Urinary bladder (tissue), 4 donors: ENCODE measurements around the gene GP9. TPM values are rescaled to one million over a fixed set of nuclear protein-coding genes. Genes with fewer than 3 reads are reported as not detected.
"Not testable (repeated sequence)": the region's sequence is repeated elsewhere in the genome, so short reads cannot be mapped to it uniquely, and the experiment has no call there.

Source experiments
- DNase-seq: peaks from one replicate; pipeline ENCODE4 v3.0.0-alpha.2; 2015; ENCODE audit errors: extremely low spot score
- H3K27ac ChIP-seq: one replicate; pipeline ENCODE4 v1.5.1; 2013; ENCODE audit warnings: low read depth, mild to moderate bottlenecking, moderate library complexity
- H3K36me3 ChIP-seq: one replicate; pipeline ENCODE4 v1.6.1; 2013; ENCODE audit warnings: mild to moderate bottlenecking, moderate library complexity; ENCODE audit not compliant: insufficient read depth
- H3K4me1 ChIP-seq: one replicate; pipeline ENCODE4 v1.6.1; 2013; ENCODE audit warnings: mild to moderate bottlenecking, moderate library complexity; ENCODE audit not compliant: insufficient read depth
- H3K4me3 ChIP-seq: one replicate; pipeline ENCODE4 v1.5.1; 2013; ENCODE audit warnings: low read depth, low read length
- WGBS: extraction: QIAGEN DNeasy Blood & Tissue Kit; methylation state at CpG from one replicate; pipeline ENCODE4 v1.1.7; 2013; 5-methylcytosine and 5-hydroxymethylcytosine counted together
- polyA plus RNA-seq: library from polyadenylated mRNA; stranded (reverse); fragments of 200-250 nt; gene quantifications from one replicate; pipeline ENCODE4 v1.2.3, GENCODE V29; 2013
- total RNA-seq: library from RNA; depleted of rRNA; stranded (reverse); fragments of >200 nt; gene quantifications from one replicate; pipeline ENCODE4 v1.2.3, GENCODE V29; 2014
- donor health status: healthy with polysubstance abuse.
- donor health status: healthy.

GP9 gene
- total and polyA plus RNA-seq, 2 donors = not detected

- Histone ChIP-seq H3K27ac (no peak overlapping the region), H3K4me1 (no peaks in the 10 kb centered on the region), H3K4me3 (no peak overlapping the region), H3K36me3 (no peaks in the 10 kb centered on the region)
- no peak for DNase-seq
- WGBS = 85% methylated on average over 9 of the region's 9 CpGs
These were observed 21.4 kb downstream of the GP9 start for GRCh38 chr3:129082026-129082425.

GRCh38 chr3:129084501-129084900 lies 23.9 kb downstream of the GP9 start:
- no peak for DNase-seq
- no peaks in the 10 kb centered on the region for H3K4me1 ChIP-seq
- WGBS = 89% methylated on average over 6 of the region's 6 CpGs

GRCh38 chr3:129085165-129085715 lies 24.7 kb downstream of the GP9 start:
- Histone ChIP-seq H3K27ac (no peak overlapping the region), H3K36me3 (no peaks in the 10 kb centered on the region), H3K4me1 (no peaks in the 10 kb centered on the region), H3K4me3 (no peak overlapping the region)
- 87% methylated on average over 12 of the region's 12 CpGs for WGBS
- no peak for DNase-seq

More at GRCh38 chr3:129084501-129084900, 23.9 kb downstream of the GP9 start:
- H3K27ac ChIP-seq = no peak overlapping the region
- no peaks in the 10 kb centered on the region for H3K36me3 ChIP-seq
- no peak overlapping the region for H3K4me3 ChIP-seq

- 92% methylated on average over 4 of the region's 4 CpGs for WGBS
- Histone ChIP-seq H3K27ac (no peak overlapping the region), H3K4me3 (no peak overlapping the region), H3K36me3 (no peaks in the 10 kb centered on the region), H3K4me1 (no peaks in the 10 kb centered on the region)
- no peak for DNase-seq
These were observed 25.2 kb downstream of the GP9 start for GRCh38 chr3:129085818-129086217.

DNA sequence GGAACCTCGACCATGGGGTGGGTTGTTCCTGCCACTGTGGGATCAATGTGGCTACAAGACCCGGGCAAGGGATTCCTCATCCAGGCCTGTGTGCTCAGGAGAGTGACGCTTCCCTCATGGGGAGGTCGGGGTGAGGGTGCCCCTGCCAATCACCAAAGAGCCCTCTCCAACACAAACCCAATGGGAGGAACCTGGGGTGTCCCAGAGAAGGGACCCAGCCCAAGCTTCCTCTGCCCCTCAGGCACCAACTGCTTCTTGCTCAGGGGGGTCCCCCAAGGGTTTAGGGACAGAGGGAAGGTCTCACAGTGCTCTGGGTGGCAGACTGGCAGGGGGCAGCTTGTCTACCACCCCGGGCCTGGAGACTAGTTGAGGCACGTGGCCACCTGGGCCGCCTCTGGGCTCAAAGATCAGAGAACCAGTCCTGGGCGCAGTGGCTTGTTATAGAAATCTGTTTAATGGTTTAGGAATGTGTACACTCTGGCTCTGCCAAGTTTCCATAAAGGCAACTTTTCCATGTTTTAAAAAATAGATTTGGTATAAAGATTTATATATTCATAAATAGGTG lies 26.6 kb downstream of the GP9 start:
- peak overlapping the region; percentile 5 for H3K27ac ChIP-seq
- no peaks in the 10 kb centered on the region for H3K36me3 ChIP-seq
- 50% methylated on average over 8 of the region's 8 CpGs for WGBS
- no peaks in the 10 kb centered on the region for H3K4me1 ChIP-seq
- no peak for DNase-seq
- no peak overlapping the region for H3K4me3 ChIP-seq

DNA sequence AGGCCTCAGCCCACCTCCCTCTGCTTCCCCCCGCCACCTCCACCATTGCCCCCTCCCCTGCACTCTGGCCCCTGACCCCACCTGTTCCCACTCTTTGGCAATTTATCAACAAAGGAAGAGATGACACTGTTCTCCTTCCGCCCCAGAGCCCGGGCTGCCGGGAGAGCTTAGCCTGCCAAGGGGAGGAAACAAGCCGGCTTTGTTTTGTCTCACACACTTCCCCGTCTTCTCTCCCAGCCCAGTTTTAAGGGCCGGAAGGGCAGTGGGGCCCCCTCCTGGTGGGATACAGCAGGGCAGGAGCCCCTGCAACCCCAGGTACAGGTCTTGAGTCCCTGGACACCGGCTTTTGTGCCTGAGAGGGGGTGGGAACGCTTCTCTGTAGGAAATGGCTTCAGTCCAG lies 27.3 kb downstream of the GP9 start:
- not testable (repeated sequence) for H3K4me1 ChIP-seq, DNase-seq, H3K27ac ChIP-seq, H3K4me3 ChIP-seq, H3K36me3 ChIP-seq
- 6% methylated on average over 7 of the region's 9 CpGs for WGBS

GRCh38 chr3:129088312-129088711 lies 27.7 kb downstream of the GP9 start:
- WGBS = no CpG with 5 or more reads among the region's 6 CpGs
- not testable (repeated sequence) for H3K4me3 ChIP-seq, DNase-seq, H3K27ac ChIP-seq, H3K4me1 ChIP-seq, H3K36me3 ChIP-seq

DNA sequence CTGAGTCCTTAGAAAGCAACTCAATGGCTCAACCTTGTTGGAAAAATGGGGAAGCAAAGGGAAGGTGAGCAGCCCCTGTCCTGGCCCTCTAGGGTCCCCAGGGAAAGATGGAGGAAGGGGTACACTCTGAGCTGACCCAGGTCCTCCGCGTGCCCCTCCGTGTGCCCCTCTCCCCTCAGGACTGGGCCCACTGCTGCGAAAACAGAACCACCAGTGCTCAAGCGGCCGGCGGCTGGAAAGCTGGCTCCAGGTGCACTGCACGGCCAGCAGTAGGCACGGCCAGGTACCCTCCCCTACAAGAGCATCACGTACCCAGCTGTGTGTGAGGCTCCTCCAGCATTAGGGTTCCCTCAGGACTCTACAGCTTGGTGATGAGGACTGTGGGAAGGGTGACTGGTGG lies 34.7 kb downstream of the GP9 start:
- Histone ChIP-seq H3K4me1 (no peaks in the 10 kb centered on the region), H3K27ac (no peak overlapping the region), H3K4me3 (no peak overlapping the region), H3K36me3 (peaks cover 2% of the 10 kb centered on the region)
- WGBS = 98% methylated on average over 10 of the region's 10 CpGs
- no peak for DNase-seq

GRCh38 chr3:129100274-129100673 lies 39.7 kb downstream of the GP9 start:
- no peak overlapping the region for H3K4me3 ChIP-seq
- DNase-seq = no peak
- 65% methylated on average over 1 of the region's 1 CpG for WGBS
- H3K4me1 ChIP-seq = no peaks in the 10 kb centered on the region
- no peak overlapping the region for H3K27ac ChIP-seq
- no peaks in the 10 kb centered on the region for H3K36me3 ChIP-seq

DNA sequence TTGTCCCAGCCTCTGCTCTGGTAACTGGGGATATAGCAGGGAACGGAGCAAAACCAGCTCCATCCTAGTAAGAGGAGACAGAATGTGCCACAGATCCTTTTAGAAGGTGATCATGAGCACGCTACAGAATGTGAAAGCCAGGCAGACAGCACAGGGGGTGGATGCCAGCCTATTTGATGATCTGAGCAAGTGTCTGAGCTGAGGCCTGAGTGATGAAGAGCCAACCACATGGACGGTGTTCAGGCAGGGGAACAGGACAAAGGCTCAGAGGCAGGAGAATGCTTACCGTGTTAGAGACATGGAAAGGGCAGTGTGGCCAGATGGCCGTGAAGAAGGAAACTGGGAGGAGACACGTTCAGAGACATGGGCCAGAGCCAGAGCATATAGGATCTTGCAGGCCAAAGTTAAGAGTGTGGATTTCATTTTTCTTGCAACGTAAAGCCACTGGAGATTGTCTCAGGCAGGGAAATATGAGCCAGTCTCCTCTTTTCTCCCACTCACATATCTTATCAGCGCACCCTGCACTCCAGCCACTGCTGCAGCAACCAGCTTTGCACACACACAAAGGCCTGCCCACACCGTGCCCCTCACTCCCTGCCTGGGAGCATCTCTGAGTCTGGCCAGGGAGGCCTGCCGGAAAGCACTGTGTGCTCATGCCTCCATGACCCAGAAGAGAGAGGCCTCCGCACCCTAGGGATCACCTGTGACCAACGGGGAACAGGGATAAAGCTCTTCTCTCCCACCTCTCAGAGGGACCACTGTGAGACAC lies 41.0 kb downstream of the GP9 start:
- DNase-seq = no peak
- Histone ChIP-seq H3K36me3 (no peaks in the 10 kb centered on the region), H3K27ac (no peak overlapping the region), H3K4me1 (no peaks in the 10 kb centered on the region), H3K4me3 (no peak overlapping the region)
- WGBS = 78% methylated on average over 12 of the region's 12 CpGs

- no peak for DNase-seq
- H3K4me3 ChIP-seq = no peak overlapping the region
- no peak overlapping the region for H3K27ac ChIP-seq
- H3K36me3 ChIP-seq = no peaks in the 10 kb centered on the region
- no peaks in the 10 kb centered on the region for H3K4me1 ChIP-seq
- 89% methylated on average over 7 of the region's 7 CpGs for WGBS
These were observed 42.7 kb downstream of the GP9 start for GRCh38 chr3:129103296-129103695.

- Histone ChIP-seq H3K4me1 (no peaks in the 10 kb centered on the region), H3K4me3 (no peak overlapping the region), H3K27ac (no peak overlapping the region), H3K36me3 (no peaks in the 10 kb centered on the region)
- DNase-seq = no peak
- WGBS = 95% methylated on average over 6 of the region's 6 CpGs
These were observed 43.5 kb downstream of the GP9 start for GRCh38 chr3:129104051-129104450.

GRCh38 chr3:129104498-129105079 lies 44.0 kb downstream of the GP9 start:
- H3K27ac ChIP-seq = no peak overlapping the region
- H3K4me1 ChIP-seq = no peaks in the 10 kb centered on the region
- no peaks in the 10 kb centered on the region for H3K36me3 ChIP-seq
- no peak overlapping the region for H3K4me3 ChIP-seq
- 82% methylated on average over 6 of the region's 6 CpGs for WGBS
- DNase-seq = no peak

DNA sequence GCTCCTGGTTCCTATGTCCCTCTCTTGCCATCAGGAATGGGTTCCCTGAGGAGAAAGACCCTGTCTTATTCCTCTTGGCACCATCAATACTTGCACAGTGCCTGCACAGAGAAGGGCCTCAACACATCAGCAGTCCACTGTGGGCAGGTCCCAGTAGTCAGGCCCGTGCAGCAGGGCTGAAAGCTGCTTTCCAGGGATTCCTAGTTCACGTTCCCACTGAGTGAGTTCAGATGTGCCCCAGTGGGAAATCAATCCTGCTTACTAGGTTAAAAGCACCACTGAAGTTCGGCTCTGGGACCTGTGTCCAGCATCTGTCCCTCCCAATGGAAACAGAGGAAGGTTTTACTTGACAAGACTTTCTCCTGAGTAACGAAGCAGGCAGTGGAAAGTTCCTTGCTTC lies 45.3 kb downstream of the GP9 start:
- Histone ChIP-seq H3K27ac (no peak overlapping the region), H3K4me1 (no peaks in the 10 kb centered on the region), H3K4me3 (no peak overlapping the region), H3K36me3 (no peaks in the 10 kb centered on the region)
- WGBS = 81% methylated on average over 4 of the region's 4 CpGs
- DNase-seq = no peak
